ENCODE measurements around the gene PAQR7.

PAQR7 gene

DNA sequence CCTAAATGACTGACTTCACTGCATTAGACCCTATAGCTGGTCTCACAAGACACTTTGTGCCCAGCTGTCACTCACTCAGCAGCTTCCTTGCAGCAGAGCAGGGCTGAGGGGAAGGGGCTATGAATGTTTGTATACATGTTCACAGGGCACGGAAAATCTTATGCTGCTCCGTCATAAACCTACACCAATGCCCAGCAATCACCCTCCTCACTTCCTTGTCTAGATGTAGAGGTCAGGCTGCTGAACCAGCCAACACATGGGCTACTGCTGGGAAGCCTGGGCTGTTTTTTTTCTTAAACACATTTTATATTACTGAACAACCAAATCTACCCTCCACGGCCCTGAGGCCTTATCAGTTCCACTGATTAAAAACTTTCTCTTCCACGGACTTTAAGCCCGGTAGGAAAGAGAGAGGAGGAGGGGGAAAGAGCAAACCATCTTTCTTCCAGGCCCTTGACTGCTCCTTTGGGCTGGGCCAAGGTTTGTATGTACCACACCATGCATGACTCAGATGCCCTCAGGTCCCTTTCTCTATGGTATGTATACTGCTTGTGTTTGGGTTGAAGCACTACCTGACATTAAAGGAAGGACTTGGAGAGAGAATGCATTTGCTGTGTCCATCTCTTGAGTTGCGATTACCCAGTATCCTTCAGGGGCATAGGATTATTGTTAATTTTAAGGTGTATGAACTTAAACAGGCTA lies 43.0 kb downstream of the PAQR7 start:
- no CpG with 5 or more reads among the region's 6 CpGs for WGBS (ENCODE audit: extremely low coverage, insufficient coverage, low lambda C conversion rate)
- Histone ChIP-seq H3K27ac (ENCODE audit: low read depth, low read length) (peak overlapping the region; percentile 73), H4K8ac (ENCODE audit: low read depth, low read length) (no peak overlapping the region), H3K9ac (ENCODE audit: low read length) (peak overlapping the region; percentile 20), H3K4me3 (ENCODE audit: low read length) (no peak overlapping the region), H3K23ac (ENCODE audit: low read length) (no peak overlapping the region), H3K79me2 (ENCODE audit: control insufficient read depth, insufficient read depth, low read length) (no peaks in the 10 kb centered on the region), H3K18ac (ENCODE audit: low read length) (no peak overlapping the region), H2BK15ac (replicated peaks; ENCODE audit: low read depth) (no peak overlapping the region), H3K79me1 (ENCODE audit: low read length) (peaks cover 7% of the 10 kb centered on the region), H2BK5ac (ENCODE audit: low read length) (peak overlapping the region; percentile 66), H4K5ac (ENCODE audit: low read length) (no peak overlapping the region), H3K4ac (ENCODE audit: low read depth, low read length) (no peak overlapping the region), H2BK120ac (ENCODE audit: low read depth, low read length) (no peak overlapping the region), H3K4me2 (ENCODE audit: low read length) (no peak overlapping the region), H3K4me1 (ENCODE audit: control insufficient read depth, low read depth, low read length) (peaks cover 9% of the 10 kb centered on the region), H2AK5ac (ENCODE audit: low read length) (peak overlapping the region; percentile 46), H3K56ac (ENCODE audit: low read length) (peak overlapping the region; percentile 35), H3K27me3 (ENCODE audit: insufficient read depth, low read length, poor library complexity) (no peaks in the 10 kb centered on the region), H3K36me3 (ENCODE audit: control insufficient read depth, insufficient read depth, low read length) (peaks cover 3% of the 10 kb centered on the region)
- peak; percentile 46 for DNase-seq

DNA sequence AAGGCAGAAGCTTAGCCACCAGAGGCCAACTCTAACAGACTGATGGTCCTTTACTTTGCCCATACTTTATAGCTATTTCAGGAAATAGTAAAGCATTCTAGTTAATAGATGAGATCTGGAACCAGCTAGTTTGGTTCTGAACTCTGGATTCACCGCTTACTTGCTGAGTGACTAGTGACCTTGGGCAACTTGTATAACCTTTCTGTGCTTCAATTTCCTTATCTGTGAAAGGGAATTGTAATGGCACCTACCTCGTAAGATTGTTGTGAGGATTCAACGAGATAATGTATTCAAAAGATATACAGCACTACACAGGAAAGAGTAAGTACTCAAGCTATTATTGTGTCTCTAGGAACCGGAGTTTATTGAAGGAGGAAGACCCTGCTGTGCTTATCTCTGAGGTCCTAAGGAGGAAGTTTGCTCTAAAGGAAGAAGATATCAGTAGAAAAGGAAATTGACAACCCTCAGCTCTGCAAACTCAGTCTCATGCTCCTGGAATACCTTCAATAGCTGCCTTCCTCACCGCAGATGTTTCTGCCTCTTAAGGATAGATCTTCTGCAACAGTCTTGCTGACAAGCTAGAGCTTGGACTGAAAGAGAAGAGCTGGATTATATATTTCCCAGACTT lies 43.8 kb downstream of the PAQR7 start:
- Histone ChIP-seq H3K23ac (ENCODE audit: low read length) (no peak overlapping the region), H4K5ac (ENCODE audit: low read length) (no peak overlapping the region), H2BK120ac (ENCODE audit: low read depth, low read length) (no peak overlapping the region), H4K8ac (ENCODE audit: low read depth, low read length) (no peak overlapping the region), H3K27ac (ENCODE audit: low read depth, low read length) (peak overlapping the region; percentile 73), H3K79me1 (ENCODE audit: low read length) (peaks cover 7% of the 10 kb centered on the region), H2BK5ac (ENCODE audit: low read length) (no peak overlapping the region), H3K4ac (ENCODE audit: low read depth, low read length) (no peak overlapping the region), H3K4me2 (ENCODE audit: low read length) (no peak overlapping the region), H3K36me3 (ENCODE audit: control insufficient read depth, insufficient read depth, low read length) (peaks cover 3% of the 10 kb centered on the region), H3K4me3 (ENCODE audit: low read length) (no peak overlapping the region), H3K18ac (ENCODE audit: low read length) (no peak overlapping the region), H2AK5ac (ENCODE audit: low read length) (no peak overlapping the region), H3K9ac (ENCODE audit: low read length) (no peak overlapping the region), H2BK15ac (replicated peaks; ENCODE audit: low read depth) (no peak overlapping the region), H3K56ac (ENCODE audit: low read length) (no peak overlapping the region), H3K79me2 (ENCODE audit: control insufficient read depth, insufficient read depth, low read length) (no peaks in the 10 kb centered on the region), H3K4me1 (ENCODE audit: control insufficient read depth, low read depth, low read length) (peaks cover 9% of the 10 kb centered on the region), H3K27me3 (ENCODE audit: insufficient read depth, low read length, poor library complexity) (no peaks in the 10 kb centered on the region)
- no CpG with 5 or more reads among the region's 5 CpGs for WGBS (ENCODE audit: extremely low coverage, insufficient coverage, low lambda C conversion rate)
- peak; percentile 89 for DNase-seq

DNA sequence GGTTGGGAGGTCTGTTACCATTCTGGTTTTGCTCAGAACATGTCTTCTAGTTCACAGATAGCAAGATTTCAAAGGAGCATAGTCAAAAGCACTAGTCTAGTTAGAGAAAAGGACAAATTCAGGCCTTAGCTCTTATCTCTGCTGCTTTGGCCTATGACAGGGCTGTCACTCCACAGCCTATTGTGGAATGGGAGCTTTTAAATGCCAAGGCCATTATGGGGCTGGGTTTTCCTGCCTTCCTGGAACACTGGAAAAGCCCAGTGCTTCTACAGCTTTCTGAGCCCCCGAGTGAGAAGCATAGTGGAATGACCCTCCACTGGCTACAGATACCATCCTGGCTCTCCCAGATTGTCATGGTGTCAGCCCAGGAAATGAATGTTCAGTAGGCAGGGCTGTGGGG lies 46.5 kb downstream of the PAQR7 start:
- Histone ChIP-seq H2BK5ac (ENCODE audit: low read length) (no peak overlapping the region), H3K9ac (ENCODE audit: low read length) (no peak overlapping the region), H3K27ac (ENCODE audit: low read depth, low read length) (no peak overlapping the region), H3K79me1 (ENCODE audit: low read length) (peaks cover 5% of the 10 kb centered on the region), H2AK5ac (ENCODE audit: low read length) (no peak overlapping the region), H3K56ac (ENCODE audit: low read length) (no peak overlapping the region), H2BK120ac (ENCODE audit: low read depth, low read length) (no peak overlapping the region), H3K4me3 (ENCODE audit: low read length) (no peak overlapping the region), H3K79me2 (ENCODE audit: control insufficient read depth, insufficient read depth, low read length) (no peaks in the 10 kb centered on the region), H4K8ac (ENCODE audit: low read depth, low read length) (no peak overlapping the region), H3K36me3 (ENCODE audit: control insufficient read depth, insufficient read depth, low read length) (peaks cover 2% of the 10 kb centered on the region), H3K23ac (ENCODE audit: low read length) (no peak overlapping the region), H2BK15ac (replicated peaks; ENCODE audit: low read depth) (no peak overlapping the region), H3K18ac (ENCODE audit: low read length) (no peak overlapping the region), H3K4me2 (ENCODE audit: low read length) (no peak overlapping the region), H3K4me1 (ENCODE audit: control insufficient read depth, low read depth, low read length) (peaks cover 9% of the 10 kb centered on the region), H3K27me3 (ENCODE audit: insufficient read depth, low read length, poor library complexity) (no peaks in the 10 kb centered on the region), H3K4ac (ENCODE audit: low read depth, low read length) (no peak overlapping the region), H4K5ac (ENCODE audit: low read length) (no peak overlapping the region)
- no CpG with 5 or more reads among the region's 1 CpG for WGBS (ENCODE audit: extremely low coverage, insufficient coverage, low lambda C conversion rate)
- DNase-seq: no peak

DNA sequence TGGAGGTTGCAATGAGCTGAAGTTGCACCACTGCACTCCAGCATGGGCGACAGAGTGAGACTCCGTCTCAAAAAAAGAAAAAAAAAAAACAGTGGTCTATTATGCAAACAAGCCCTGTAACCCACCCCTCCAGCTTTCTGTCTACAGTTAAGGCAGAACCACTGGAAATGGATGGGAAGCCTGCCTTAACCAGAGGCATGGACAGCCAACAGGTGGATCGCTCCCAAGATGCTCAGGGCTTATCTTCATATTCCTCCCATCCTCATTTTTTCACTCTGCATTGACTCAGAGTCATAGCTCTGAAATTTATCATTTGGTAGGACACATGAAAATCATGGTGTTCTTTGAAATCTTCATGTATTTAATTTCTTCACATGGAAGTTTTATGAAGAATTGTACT lies 47.0 kb downstream of the PAQR7 start:
- H3K9ac ChIP-seq (ENCODE audit: low read length): no peak overlapping the region
- H3K27me3 ChIP-seq (ENCODE audit: insufficient read depth, low read length, poor library complexity): no peaks in the 10 kb centered on the region
- no peak overlapping the region for H2BK5ac ChIP-seq (ENCODE audit: low read length)
- H3K23ac ChIP-seq (ENCODE audit: low read length): no peak overlapping the region
- no peak overlapping the region for H2BK15ac ChIP-seq (replicated peaks; ENCODE audit: low read depth)
- no peak overlapping the region for H3K4me3 ChIP-seq (ENCODE audit: low read length)
- H3K4ac ChIP-seq (ENCODE audit: low read depth, low read length): no peak overlapping the region
- H2BK120ac ChIP-seq (ENCODE audit: low read depth, low read length): no peak overlapping the region
- DNase-seq: no peak
- H3K36me3 ChIP-seq (ENCODE audit: control insufficient read depth, insufficient read depth, low read length): peaks cover 2% of the 10 kb centered on the region
- H3K56ac ChIP-seq (ENCODE audit: low read length): no peak overlapping the region
- H3K4me2 ChIP-seq (ENCODE audit: low read length): no peak overlapping the region
- no CpG with 5 or more reads among the region's 3 CpGs for WGBS (ENCODE audit: extremely low coverage, insufficient coverage, low lambda C conversion rate)
- H4K8ac ChIP-seq (ENCODE audit: low read depth, low read length): no peak overlapping the region
- H3K4me1 ChIP-seq (ENCODE audit: control insufficient read depth, low read depth, low read length): peaks cover 9% of the 10 kb centered on the region
- H4K5ac ChIP-seq (ENCODE audit: low read length): no peak overlapping the region
- peaks cover 5% of the 10 kb centered on the region for H3K79me1 ChIP-seq (ENCODE audit: low read length)
- H3K18ac ChIP-seq (ENCODE audit: low read length): no peak overlapping the region
- no peaks in the 10 kb centered on the region for H3K79me2 ChIP-seq (ENCODE audit: control insufficient read depth, insufficient read depth, low read length)
- no peak overlapping the region for H2AK5ac ChIP-seq (ENCODE audit: low read length)
- H3K27ac ChIP-seq (ENCODE audit: low read depth, low read length): no peak overlapping the region

DNA sequence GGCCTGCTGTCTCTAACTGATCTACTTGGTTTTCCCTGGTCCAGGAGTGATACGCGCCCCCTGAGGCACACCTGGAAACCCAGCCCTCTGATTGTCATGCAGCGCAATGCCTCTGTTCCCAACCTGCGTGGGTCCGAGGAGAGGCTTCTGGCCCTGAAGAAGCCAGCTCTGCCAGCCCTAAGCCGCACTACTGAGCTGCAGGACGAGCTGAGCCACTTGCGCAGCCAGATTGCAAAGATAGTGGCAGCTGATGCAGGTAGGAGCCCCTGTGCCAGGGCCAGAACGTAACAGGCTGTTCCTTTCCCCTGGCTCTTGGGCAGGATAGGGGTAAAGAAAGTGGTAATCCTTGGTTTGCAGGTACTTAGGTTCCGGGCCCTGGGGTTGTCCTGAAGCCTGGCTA lies 48.9 kb downstream of the PAQR7 start:
- no CpG with 5 or more reads among the region's 10 CpGs for WGBS (ENCODE audit: extremely low coverage, insufficient coverage, low lambda C conversion rate)

More for the DNA sequence above, 48.9 kb downstream of the PAQR7 start:
- H3K79me2 ChIP-seq (ENCODE audit: control insufficient read depth, insufficient read depth, low read length): no peaks in the 10 kb centered on the region
- no peaks in the 10 kb centered on the region for H3K27me3 ChIP-seq (ENCODE audit: insufficient read depth, low read length, poor library complexity)
- no peak overlapping the region for H2BK120ac ChIP-seq (ENCODE audit: low read depth, low read length)
- no peaks in the 10 kb centered on the region for H3K79me1 ChIP-seq (ENCODE audit: low read length)
- H2BK5ac ChIP-seq (ENCODE audit: low read length): no peak overlapping the region
- H3K23ac ChIP-seq (ENCODE audit: low read length): no peak overlapping the region
- no peaks in the 10 kb centered on the region for H3K4me1 ChIP-seq (ENCODE audit: control insufficient read depth, low read depth, low read length)
- no peak overlapping the region for H2AK5ac ChIP-seq (ENCODE audit: low read length)
- H2BK15ac ChIP-seq (replicated peaks; ENCODE audit: low read depth): no peak overlapping the region
- no peak overlapping the region for H4K8ac ChIP-seq (ENCODE audit: low read depth, low read length)
- H3K36me3 ChIP-seq (ENCODE audit: control insufficient read depth, insufficient read depth, low read length): peaks cover 2% of the 10 kb centered on the region
- H3K9ac ChIP-seq (ENCODE audit: low read length): no peak overlapping the region
- no peak for DNase-seq
- H3K4me3 ChIP-seq (ENCODE audit: low read length): no peak overlapping the region
- no peak overlapping the region for H3K27ac ChIP-seq (ENCODE audit: low read depth, low read length)
- no peak overlapping the region for H4K5ac ChIP-seq (ENCODE audit: low read length)
- no peak overlapping the region for H3K56ac ChIP-seq (ENCODE audit: low read length)
- no peak overlapping the region for H3K4me2 ChIP-seq (ENCODE audit: low read length)
- no peak overlapping the region for H3K18ac ChIP-seq (ENCODE audit: low read length)
- no peak overlapping the region for H3K4ac ChIP-seq (ENCODE audit: low read depth, low read length)

Data from mesendoderm (in vitro differentiated cells).